PC-9 (cell line): ENCODE results near the gene TSC22D2.

Experiments used
- CTCF ChIP-seq: fragments of 200-600 bp; sonication (generic); conservative IDR thresholded peaks from 2 replicates; pipeline ENCODE4 v1.6.1; 2017; ENCODE audit warnings: mixed run types, antibody characterized with exemption, mild to moderate bottlenecking, moderate library complexity
- EZH2 ChIP-seq: fragments of 200-600 bp; sonication (generic); IDR thresholded peaks from 2 replicates; pipeline ENCODE4 v1.8.0; 2017; ENCODE audit warnings: antibody characterized with exemption, low read depth

DNA sequence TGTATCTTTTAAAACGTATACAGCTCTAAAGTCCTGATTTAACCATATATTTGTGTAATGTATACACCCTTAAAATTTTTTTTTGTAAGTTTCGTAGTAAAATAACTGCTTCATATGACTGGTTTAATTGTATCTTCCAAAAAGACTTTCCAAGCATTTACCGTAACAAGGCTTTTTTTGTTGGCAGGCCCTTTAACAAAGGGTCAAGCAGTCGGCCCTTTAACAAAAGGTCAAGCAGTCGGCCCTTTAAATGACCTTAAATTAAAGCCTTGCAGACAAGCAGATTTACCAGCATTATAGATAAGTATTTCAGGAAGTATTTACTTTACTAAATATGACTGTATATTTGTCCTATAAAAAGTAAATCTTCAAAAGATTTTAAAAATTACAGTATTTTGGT is 28.1 kb downstream of the TSC22D2 start:
- TF ChIP-seq EZH2, result no peak
- no peak for TF ChIP-seq CTCF
